ENCODE data around the gene SLC30A7.
A peak's percentile ranks its signal among the peaks of the same experiment; 100 is the strongest.

DNA sequence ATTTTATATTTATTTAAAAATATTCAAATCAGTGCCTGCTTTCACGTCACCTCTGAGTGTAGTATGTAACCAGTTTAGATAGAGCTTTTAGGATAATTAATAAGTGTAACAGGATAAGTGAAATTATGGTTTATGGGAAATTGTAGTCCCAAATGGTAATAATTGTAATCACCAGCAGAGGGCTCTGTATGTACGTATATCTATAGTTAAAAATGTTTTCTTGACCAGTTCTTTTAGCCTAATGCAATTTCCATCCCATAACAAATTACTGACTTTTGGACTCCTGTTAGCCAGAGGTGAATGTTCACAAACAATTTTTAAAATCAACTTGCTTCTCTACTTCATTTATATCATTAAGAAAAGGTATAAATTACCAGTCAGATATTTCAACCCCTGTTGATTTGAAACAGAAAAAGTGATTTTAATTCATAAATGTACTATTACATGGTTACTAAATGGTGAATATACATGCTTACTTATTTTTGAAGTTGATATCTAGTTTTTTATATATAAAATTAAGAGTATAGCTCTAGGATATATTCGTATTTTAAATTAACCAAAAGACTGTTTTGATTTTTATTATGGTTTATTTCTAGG lies 25.3 kb downstream of the SLC30A7 start:
- TF ChIP-seq, protein P1, sequence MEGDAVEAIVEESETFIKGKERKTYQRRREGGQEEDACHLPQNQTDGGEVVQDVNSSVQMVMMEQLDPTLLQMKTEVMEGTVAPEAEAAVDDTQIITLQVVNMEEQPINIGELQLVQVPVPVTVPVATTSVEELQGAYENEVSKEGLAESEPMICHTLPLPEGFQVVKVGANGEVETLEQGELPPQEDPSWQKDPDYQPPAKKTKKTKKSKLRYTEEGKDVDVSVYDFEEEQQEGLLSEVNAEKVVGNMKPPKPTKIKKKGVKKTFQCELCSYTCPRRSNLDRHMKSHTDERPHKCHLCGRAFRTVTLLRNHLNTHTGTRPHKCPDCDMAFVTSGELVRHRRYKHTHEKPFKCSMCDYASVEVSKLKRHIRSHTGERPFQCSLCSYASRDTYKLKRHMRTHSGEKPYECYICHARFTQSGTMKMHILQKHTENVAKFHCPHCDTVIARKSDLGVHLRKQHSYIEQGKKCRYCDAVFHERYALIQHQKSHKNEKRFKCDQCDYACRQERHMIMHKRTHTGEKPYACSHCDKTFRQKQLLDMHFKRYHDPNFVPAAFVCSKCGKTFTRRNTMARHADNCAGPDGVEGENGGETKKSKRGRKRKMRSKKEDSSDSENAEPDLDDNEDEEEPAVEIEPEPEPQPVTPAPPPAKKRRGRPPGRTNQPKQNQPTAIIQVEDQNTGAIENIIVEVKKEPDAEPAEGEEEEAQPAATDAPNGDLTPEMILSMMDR (IDR thresholded peaks at IDR 0.05; ENCODE audit: low read length), result peak; percentile 64
- TF ChIP-seq EZH2 (IDR thresholded peaks at IDR 0.05; ENCODE audit: borderline replicate concordance, low read length), result no peak

Data from OCI-LY1 (cell line).